Panc1 (cell line): Measurements from ENCODE around the gene TINAG. TPM values are rescaled to one million over a fixed set of nuclear protein-coding genes. Genes with fewer than 3 reads are reported as not detected.

Experiments used
- ATAC-seq: fragments of 200-7000 bp; cut with Tn5 transposase; 2 replicates; pipeline ENCODE4 v1.9.1; 2020; ENCODE audit warnings: mild to moderate bottlenecking, moderate library complexity
- BruUV-seq: library from RNA; stranded (reverse); fragments of 400-500 nt; replicated peaks from 2 replicates; lab custom pipeline; 2021; lab: Mats Ljungman, UMichigan
- CTCF ChIA-PET: fragments of 300-600 bp; sonication (Branson Sonifier 250); formaldehyde crosslinking; loops from one replicate; lab custom pipeline; 2022; ENCODE audit warnings: antibody characterized with exemption; lab: Charles Lee
- POLR2A ChIA-PET: fragments of 300-600 bp; sonication (Branson Sonifier 250); formaldehyde crosslinking; loops from one replicate; lab custom pipeline; 2022; ENCODE audit warnings: antibody characterized with exemption; lab: Charles Lee
- DNase-seq: peaks from one replicate; pipeline ENCODE4 v3.0.0-alpha.2; 2010; ENCODE audit warnings: low read depth, low spot score
- H3K27ac ChIP-seq: 2 replicates; pipeline ENCODE4 v1.5.1; 2011; ENCODE audit warnings: mild to moderate bottlenecking, low read length, inconsistent platforms
- H3K27me3 ChIP-seq: fragments of 200-500 bp; sonication (Bioruptor generic); 2 replicates; pipeline ENCODE4 v1.6.0; 2014; ENCODE audit warnings: low read length, inconsistent platforms; ENCODE audit not compliant: control insufficient read depth, insufficient read depth
- H3K36me3 ChIP-seq: fragments of 200-500 bp; sonication (Bioruptor generic); 2 replicates; pipeline ENCODE4 v1.5.1; 2014; ENCODE audit warnings: inconsistent platforms, mild to moderate bottlenecking, low read length, moderate library complexity; ENCODE audit not compliant: control insufficient read depth, insufficient read depth
- H3K4me1 ChIP-seq: 2 replicates; pipeline ENCODE4 v1.5.1; 2011; ENCODE audit warnings: inconsistent platforms, mild to moderate bottlenecking, low read length, moderate library complexity; ENCODE audit not compliant: control insufficient read depth, insufficient read depth
- H3K4me3 ChIP-seq, 2 experiments: 2 replicates each; pipeline ENCODE4 v1.5.1; 2011 to 2012; ENCODE audit warnings: low read depth in 2 of 2, low read length in 2 of 2, mild to moderate bottlenecking in 2 of 2, inconsistent platforms in 1 of 2, moderate library complexity in 1 of 2
- H3K9me3 ChIP-seq: fragments of 200-500 bp; sonication (Bioruptor generic); 2 replicates; pipeline ENCODE4 v1.5.1; 2014; ENCODE audit warnings: low read depth, mild to moderate bottlenecking, inconsistent platforms, low read length, moderate library complexity; ENCODE audit not compliant: control insufficient read depth, insufficient read depth
- CTCF ChIP-seq: fragments of 450-650 bp; IDR thresholded peaks from 2 replicates; pipeline ENCODE4 v1.5.1; 2017; ENCODE audit warnings: mild to moderate bottlenecking
- POLR2AphosphoS5 ChIP-seq: IDR thresholded peaks from 2 replicates; pipeline ENCODE4 v1.6.1; 2012; ENCODE audit warnings: mild to moderate bottlenecking, low read depth, low read length, moderate library complexity
- REST ChIP-seq, 2 experiments: IDR thresholded peaks; 2 replicates each; pipeline ENCODE4 v1.6.1; 2011 to 2012; ENCODE audit warnings: low read depth in 2 of 2, control low read depth in 1 of 2, low read length in 1 of 2, mild to moderate bottlenecking in 1 of 2, moderate library complexity in 1 of 2; ENCODE audit not compliant: insufficient read depth in 1 of 2
- SIN3A ChIP-seq: IDR thresholded peaks from 2 replicates; pipeline ENCODE4 v1.6.1; 2012; ENCODE audit warnings: low read depth, mild to moderate bottlenecking, low read length, moderate library complexity, borderline replicate concordance; ENCODE audit not compliant: insufficient read depth
- TCF7L2 ChIP-seq: IDR thresholded peaks from 2 replicates; pipeline ENCODE4 v1.6.1; 2011; ENCODE audit warnings: mild to moderate bottlenecking, low read depth, low read length, inconsistent platforms
- in situ Hi-C: cut with HindIII; loops from 2 replicates; pipeline ENCODE4 v1.10.0; 2016; ENCODE audit warnings: low sequenced_read_pairs, low pct_unique_long_range_greater_than_20kb
- intact Hi-C: fragments of 100-400 bp; cut with micrococcal nuclease; formaldehyde crosslinking; loops from one replicate; pipeline ENCODE4 v1.10.0; 2022; ENCODE audit not compliant: unreplicated experiment
- total RNA-seq: library from RNA; stranded (reverse); gene quantifications from one replicate; pipeline ENCODE4 v1.2.1, GENCODE V29; 2021; ENCODE audit not compliant: unreplicated experiment

Gene TINAG
- total RNA-seq, 1 experiment from 2014 or later: not detected

GRCh38 chr6:54286141-54286540 is 22.1 kb upstream of the TINAG start:
- Histone ChIP-seq H3K36me3 (no peaks in the 10 kb centered on the region), H3K9me3 (no peaks in the 10 kb centered on the region), H3K27ac (no peak overlapping the region), H3K27me3 (no peaks in the 10 kb centered on the region), H3K4me3 (no peak overlapping the region), H3K4me1 (no peaks in the 10 kb centered on the region)
- ChIA-PET CTCF (no interaction called here), POLR2A (no interaction called here)
- ATAC-seq (no peak), DNase-seq (no peak)
- BruUV-seq: no TSS peak
- intact Hi-C loops (no loop called here), in situ Hi-C loops (no loop called here)
- TF ChIP-seq TCF7L2 (no peak), CTCF (no peak), POLR2AphosphoS5 (no peak), REST (IDR thresholded peaks at IDR 0.05; ENCODE audit: insufficient read depth in 1 of 2, low read depth in 2 of 2, low read length in 1 of 2) (no peak), SIN3A (no peak)

- BruUV-seq: no TSS peak
- ATAC-seq (no peak), DNase-seq (no peak)
- no peak overlapping the region for H3K27ac ChIP-seq
- no peak overlapping the region for H3K4me3 ChIP-seq
- CTCF ChIA-PET: no interaction called here
- H3K36me3 ChIP-seq: no peaks in the 10 kb centered on the region
- no peaks in the 10 kb centered on the region for H3K4me1 ChIP-seq
- TF ChIP-seq SIN3A (no peak), POLR2AphosphoS5 (no peak), CTCF (no peak), REST (IDR thresholded peaks at IDR 0.05; ENCODE audit: insufficient read depth in 1 of 2, low read depth in 2 of 2, low read length in 1 of 2) (no peak), TCF7L2 (no peak)
- no peaks in the 10 kb centered on the region for H3K27me3 ChIP-seq
- no peaks in the 10 kb centered on the region for H3K9me3 ChIP-seq
- POLR2A ChIA-PET: no interaction called here
- in situ Hi-C loops: no loop called here
- intact Hi-C loops: no loop called here
These were observed 19.8 kb upstream of the TINAG start for GRCh38 chr6:54288474-54288873.
